IMR-90 (cell line): Measurements from ENCODE around the gene HIVEP3. TPM values are rescaled to one million over a fixed set of nuclear protein-coding genes. Genes with fewer than 3 reads are reported as not detected.

Experiments
- ATAC-seq: fragments of 200-7000 bp; cut with Tn5 transposase; 2 replicates; pipeline ENCODE4 v1.9.1; 2020; ENCODE audit warnings: low read depth, mild to moderate bottlenecking, moderate library complexity
- BruUV-seq: library from RNA; stranded (reverse); fragments of 400-500 nt; replicated peaks from 2 replicates; lab custom pipeline; 2021; lab: Mats Ljungman, UMichigan
- CTCF ChIA-PET: fragments of 300-600 bp; formaldehyde crosslinking; extraction: SDS; loops from one replicate; lab custom pipeline; 2021; ENCODE audit warnings: antibody characterized with exemption; lab: Yijun Ruan, JAX
- POLR2A ChIA-PET: fragments of 300-600 bp; sonication (Branson Sonifier 250); formaldehyde crosslinking; loops from one replicate; lab custom pipeline; 2022; ENCODE audit warnings: antibody characterized with exemption; ENCODE audit not compliant: unreplicated experiment; lab: Charles Lee
- DNase-seq: peaks from one replicate; pipeline ENCODE4 v3.0.0; 2013
- H2AFZ ChIP-seq: replicated peaks from 2 replicates; pipeline ENCODE3; 2013; ENCODE audit warnings: low read length, mild to moderate bottlenecking; ENCODE audit not compliant: poor library complexity
- H2AK5ac ChIP-seq: 2 replicates; pipeline ENCODE4 v1.6.1; 2013; ENCODE audit warnings: low read depth, low read length, inconsistent platforms
- H2AK9ac ChIP-seq: replicated peaks from 2 replicates; pipeline ENCODE3; 2013; ENCODE audit warnings: mild to moderate bottlenecking, low read depth, low read length, moderate library complexity; ENCODE audit not compliant: poor library complexity
- H2BK120ac ChIP-seq: 2 replicates; pipeline ENCODE4 v1.6.1; 2013; ENCODE audit warnings: low read depth, low read length, inconsistent platforms
- H2BK15ac ChIP-seq: 3 replicates; pipeline ENCODE4 v1.6.1; 2013; ENCODE audit warnings: low read depth, low read length, inconsistent platforms
- H2BK20ac ChIP-seq: 2 replicates; pipeline ENCODE4 v1.6.1; 2013; ENCODE audit warnings: low read depth, mild to moderate bottlenecking, inconsistent platforms, low read length, moderate library complexity
- H2BK5ac ChIP-seq: 2 replicates; pipeline ENCODE4 v1.6.1; 2013; ENCODE audit warnings: mild to moderate bottlenecking, low read depth, low read length, inconsistent platforms; ENCODE audit not compliant: poor library complexity, severe bottlenecking
- H3K14ac ChIP-seq: replicated peaks from 2 replicates; pipeline ENCODE4 v1.6.1; 2013; ENCODE audit warnings: low read depth, low read length, inconsistent platforms
- H3K18ac ChIP-seq: 2 replicates; pipeline ENCODE4 v1.6.1; 2013; ENCODE audit warnings: low read depth, low read length, control low read depth
- H3K23ac ChIP-seq: 2 replicates; pipeline ENCODE4 v1.6.1; 2013; ENCODE audit warnings: low read depth, low read length, inconsistent platforms
- H3K27ac ChIP-seq: 2 replicates; pipeline ENCODE4 v1.5.1; 2013; ENCODE audit warnings: mild to moderate bottlenecking, control low read depth, low read length; ENCODE audit not compliant: insufficient read depth
- H3K27me3 ChIP-seq: 2 replicates; pipeline ENCODE4 v1.6.1; 2013; ENCODE audit warnings: low read length; ENCODE audit not compliant: control insufficient read depth, insufficient read depth
- H3K36me3 ChIP-seq: 2 replicates; pipeline ENCODE4 v1.6.1; 2013; ENCODE audit warnings: low read length, mixed read lengths; ENCODE audit not compliant: control insufficient read depth, insufficient read depth
- H3K4ac ChIP-seq: 2 replicates; pipeline ENCODE4 v1.6.1; 2013; ENCODE audit warnings: low read depth, low read length, inconsistent platforms
- H3K4me1 ChIP-seq: 2 replicates; pipeline ENCODE4 v1.6.1; 2013; ENCODE audit warnings: low read length, mixed read lengths; ENCODE audit not compliant: control insufficient read depth, insufficient read depth
- H3K4me2 ChIP-seq: 2 replicates; pipeline ENCODE4 v1.6.1; 2013; ENCODE audit warnings: low read depth, mild to moderate bottlenecking, control low read depth, low read length, moderate library complexity
- H3K4me3 ChIP-seq: 2 replicates; pipeline ENCODE4 v1.5.1; 2013; ENCODE audit warnings: low read depth, mild to moderate bottlenecking, control low read depth, low read length, moderate library complexity; ENCODE audit not compliant: insufficient read depth
- H3K56ac ChIP-seq: 2 replicates; pipeline ENCODE4 v1.6.1; 2013; ENCODE audit warnings: low read length, inconsistent platforms; ENCODE audit not compliant: insufficient read depth; ENCODE audit errors: extremely low read depth
- H3K79me1 ChIP-seq, 2 experiments: 2 replicates each; pipeline ENCODE4 v1.6.1; 2013; ENCODE audit warnings: low read length in 2 of 2, inconsistent platforms in 1 of 2, low read depth in 1 of 2
- H3K9ac ChIP-seq: 2 replicates; pipeline ENCODE4 v1.6.1; 2013; ENCODE audit warnings: low read depth, low read length, control low read depth
- H3K9me1 ChIP-seq: 2 replicates; pipeline ENCODE4 v1.6.1; 2013; ENCODE audit warnings: low read length, inconsistent platforms; ENCODE audit not compliant: insufficient read depth
- H3K9me3 ChIP-seq: 2 replicates; pipeline ENCODE4 v1.6.1; 2013; ENCODE audit warnings: low read length; ENCODE audit not compliant: control insufficient read depth, insufficient read depth
- H4K20me1 ChIP-seq: 2 replicates; pipeline ENCODE4 v1.6.1; 2013; ENCODE audit warnings: low read length, inconsistent platforms; ENCODE audit not compliant: insufficient read depth
- H4K5ac ChIP-seq: 2 replicates; pipeline ENCODE4 v1.6.1; 2013; ENCODE audit warnings: mild to moderate bottlenecking, low read depth, low read length, control low read depth
- H4K8ac ChIP-seq, 2 experiments: 2 replicates each; pipeline ENCODE4 v1.6.1; 2013; ENCODE audit warnings: low read depth in 2 of 2, low read length in 2 of 2, control low read depth in 1 of 2, inconsistent platforms in 1 of 2
- H4K91ac ChIP-seq: 2 replicates; pipeline ENCODE4 v1.6.1; 2013; ENCODE audit warnings: low read depth, low read length, inconsistent platforms; ENCODE audit not compliant: insufficient read depth
- BHLHE40 ChIP-seq: fragments of 150-350 bp; IDR thresholded peaks from 2 replicates; pipeline ENCODE4 v1.6.1; 2016; ENCODE audit warnings: mild to moderate bottlenecking, low read depth, low read length
- CEBPB ChIP-seq: IDR thresholded peaks from 2 replicates; pipeline ENCODE4 v1.6.1; 2012; ENCODE audit warnings: low read depth, low read length, improper control_type of control experiment
- CHD1 ChIP-seq: IDR thresholded peaks from 2 replicates; pipeline ENCODE4 v1.6.1; 2012; ENCODE audit warnings: low read depth, low read length, improper control_type of control experiment
- FOS ChIP-seq: fragments of 150-350 bp; IDR thresholded peaks from 2 replicates; pipeline ENCODE4 v1.6.1; 2016; ENCODE audit warnings: low read depth, low read length
- MAFK ChIP-seq: IDR thresholded peaks from 2 replicates; pipeline ENCODE4 v1.6.1; 2012; ENCODE audit warnings: low read depth, low read length, improper control_type of control experiment
- MAZ ChIP-seq: IDR thresholded peaks from 2 replicates; pipeline ENCODE4 v1.6.1; 2012; ENCODE audit warnings: low read depth, mild to moderate bottlenecking, low read length, improper control_type of control experiment, moderate library complexity, borderline replicate concordance
- MXI1 ChIP-seq: IDR thresholded peaks from 2 replicates; pipeline ENCODE4 v1.6.1; 2012; ENCODE audit warnings: low read depth, mild to moderate bottlenecking, low read length, moderate library complexity, borderline replicate concordance
- NFE2L2 ChIP-seq: fragments of 150-350 bp; IDR thresholded peaks from 2 replicates; pipeline ENCODE4 v1.6.1; 2016; ENCODE audit warnings: low read depth, mild to moderate bottlenecking, low read length
- POLR2A ChIP-seq: IDR thresholded peaks from 2 replicates; pipeline ENCODE4 v1.6.1; 2012; ENCODE audit warnings: mild to moderate bottlenecking, low read depth, low read length
- RAD21 ChIP-seq: IDR thresholded peaks from 2 replicates; pipeline ENCODE4 v1.6.1; 2012; ENCODE audit warnings: low read length, improper control_type of control experiment
- RFX5 ChIP-seq: IDR thresholded peaks from 2 replicates; pipeline ENCODE4 v1.8.0; 2012; ENCODE audit warnings: low read depth, mild to moderate bottlenecking, low read length, moderate library complexity
- SMC3 ChIP-seq: fragments of 150-350 bp; IDR thresholded peaks from 2 replicates; pipeline ENCODE4 v1.6.1; 2016; ENCODE audit warnings: low read depth, mild to moderate bottlenecking, antibody characterized with exemption, low read length, moderate library complexity
- WGBS, 2 experiments: methylation state at CpG; one replicate each; pipeline versions ENCODE4 v1.1.5 to v1.1.7; 2013; ENCODE audit warnings: missing lambda C conversion rate in 2 of 2; ENCODE audit not compliant: insufficient read length in 1 of 2; ENCODE audit errors: extremely low coverage in 2 of 2; 5-methylcytosine and 5-hydroxymethylcytosine counted together
- dilution Hi-C: fragments of 300-500 bp; cut with HindIII; formaldehyde crosslinking; loops from one replicate; pipeline ENCODE4 v1.14.3; 2018; ENCODE audit warnings: low sequenced_read_pairs; ENCODE audit not compliant: unreplicated experiment
- in situ Hi-C: fragments of 300-500 bp; cut with MboI; formaldehyde crosslinking; loops from 3 replicates; pipeline ENCODE4 v1.14.3; 2019; ENCODE audit warnings: low sequenced_read_pairs, inconsistent platforms, mixed read lengths
- intact Hi-C: fragments of 100-400 bp; cut with micrococcal nuclease; formaldehyde crosslinking; loops from 2 replicates; pipeline ENCODE4 v1.10.0; 2022
- polyA plus RNA-seq, 3 experiments: library from polyadenylated mRNA; depleted of rRNA; stranded (reverse); fragments of >200 nt; gene quantifications; 2 replicates each; pipeline ENCODE4 v1.2.3, GENCODE V29; 2012; ENCODE audit warnings: low replicate concordance in 1 of 3
- total RNA-seq: library from RNA; depleted of rRNA; stranded (reverse); fragments of >200 nt; gene quantifications from 2 replicates; pipeline ENCODE4 v1.2.3, GENCODE V29; 2012

Gene HIVEP3
- total and polyA plus RNA-seq, 2 of the 4 experiments (the other 2 are of a cell fraction): 1.4 to 4.0 TPM

GRCh38 chr1:41754540-41754939 lies 164.2 kb downstream of the HIVEP3 start:
- no peaks in the 10 kb centered on the region for H3K79me1 ChIP-seq
- no peak overlapping the region for H3K4ac ChIP-seq
- H3K56ac ChIP-seq: no peak overlapping the region
- in situ Hi-C loops (no loop called here), intact Hi-C loops (no loop called here), dilution Hi-C loops (no loop called here)
- peaks cover 25% of the 10 kb centered on the region for H3K9me1 ChIP-seq
- no peak overlapping the region for H3K18ac ChIP-seq
- H3K4me1 ChIP-seq: peaks cover 10% of the 10 kb centered on the region
- H2BK20ac ChIP-seq: no peak overlapping the region
- no peaks in the 10 kb centered on the region for H3K36me3 ChIP-seq
- no peak overlapping the region for H2BK15ac ChIP-seq
- H4K5ac ChIP-seq: no peak overlapping the region
- WGBS, 2 experiments: 80% methylated on average over 1 of the region's 6 CpGs; no CpG with 5 or more reads in 1 of the 2 experiments
- POLR2A ChIA-PET: no interaction called here
- CTCF ChIA-PET: no interaction called here
- H2AK9ac ChIP-seq: no peak overlapping the region
- H4K20me1 ChIP-seq: no peaks in the 10 kb centered on the region
- no peaks in the 10 kb centered on the region for H3K27me3 ChIP-seq
- H3K4me2 ChIP-seq: no peak overlapping the region
- no peaks in the 10 kb centered on the region for H3K9me3 ChIP-seq
- H4K8ac ChIP-seq: no peak overlapping the region
- H3K4me3 ChIP-seq: no peak overlapping the region
- no peak for TF ChIP-seq MAZ
- no peak for TF ChIP-seq NFE2L2
- TF ChIP-seq POLR2A: no peak
- no peak for TF ChIP-seq RFX5
- no peak for TF ChIP-seq SMC3
- TF ChIP-seq CEBPB: no peak
- no peak for TF ChIP-seq CHD1
- TF ChIP-seq RAD21: no peak
- TF ChIP-seq BHLHE40: no peak
- TF ChIP-seq MAFK: no peak
- no peak for TF ChIP-seq MXI1
- TF ChIP-seq FOS: no peak
- no peak overlapping the region for H3K14ac ChIP-seq
- ATAC-seq (no peak), DNase-seq (no peak)
- H2AK5ac ChIP-seq: no peak overlapping the region
- H3K27ac ChIP-seq: no peak overlapping the region
- H2BK5ac ChIP-seq: no peak overlapping the region
- no peak overlapping the region for H4K91ac ChIP-seq
- no peak overlapping the region for H2AFZ ChIP-seq
- no peak overlapping the region for H2BK120ac ChIP-seq
- H3K9ac ChIP-seq: no peak overlapping the region
- no peak overlapping the region for H3K23ac ChIP-seq
- BruUV-seq: no TSS peak
